Activated B cell treated with CpG ODN at 0.5 μM for 24 hours (primary cell): Measurements from ENCODE around the gene LBHD2. TPM values are rescaled to one million over a fixed set of nuclear protein-coding genes. Genes with fewer than 3 reads are reported as not detected.

Source experiments
- ATAC-seq: fragments of 200-7000 bp; cut with Tn5 transposase; one replicate; pipeline ENCODE4 v1.10.0; 2021; ENCODE audit warnings: low read depth, mild to moderate bottlenecking, moderate library complexity
- CTCF ChIA-PET: fragments of 350-600 bp; sonication (Branson Sonifier 250); formaldehyde crosslinking; loops from one replicate; lab custom pipeline; 2021; ENCODE audit warnings: antibody characterized with exemption; lab: Charles Lee
- POLR2A ChIA-PET: fragments of 350-600 bp; sonication (Branson Sonifier 250); formaldehyde crosslinking; loops from one replicate; lab custom pipeline; 2021; ENCODE audit warnings: antibody characterized with exemption; lab: Charles Lee
- DNase-seq: peaks from one replicate; pipeline ENCODE4 v3.0.0; 2022
- H3K27ac Mint-ChIP-seq: one replicate; pipeline ENCODE4 v1.8.0; 2020; ENCODE audit warnings: mixed read lengths
- H3K27me3 Mint-ChIP-seq: one replicate; pipeline ENCODE4 v1.8.0; 2021; ENCODE audit warnings: mixed read lengths
- H3K36me3 Mint-ChIP-seq: one replicate; pipeline ENCODE4 v1.8.0; 2021; ENCODE audit warnings: low read depth, mixed read lengths
- H3K4me1 Mint-ChIP-seq: one replicate; pipeline ENCODE4 v1.8.0; 2021; ENCODE audit warnings: mixed read lengths
- H3K4me3 Mint-ChIP-seq: one replicate; pipeline ENCODE4 v1.8.0; 2020; ENCODE audit warnings: mild to moderate bottlenecking, mixed read lengths
- H3K9me3 Mint-ChIP-seq: one replicate; pipeline ENCODE4 v1.8.0; 2020; ENCODE audit warnings: mixed read lengths
- intact Hi-C: fragments of 100-400 bp; cut with micrococcal nuclease; formaldehyde crosslinking; loops from one replicate; pipeline ENCODE4 v1.15.1; 2024
- total RNA-seq: library from RNA; stranded (reverse); gene quantifications from 2 replicates; pipeline ENCODE4 v1.2.3, GENCODE V29; 2022
- TF ChIP-seq, protein P1 (sequence below): fragments of 200-600 bp; IDR thresholded peaks from one replicate; pipeline ENCODE4 v1.8.0; 2022; ENCODE audit warnings: antibody characterized with exemption, mild to moderate bottlenecking

The LBHD2 gene
- total RNA-seq, 1 donor from 2014 or later: not detected

DNA sequence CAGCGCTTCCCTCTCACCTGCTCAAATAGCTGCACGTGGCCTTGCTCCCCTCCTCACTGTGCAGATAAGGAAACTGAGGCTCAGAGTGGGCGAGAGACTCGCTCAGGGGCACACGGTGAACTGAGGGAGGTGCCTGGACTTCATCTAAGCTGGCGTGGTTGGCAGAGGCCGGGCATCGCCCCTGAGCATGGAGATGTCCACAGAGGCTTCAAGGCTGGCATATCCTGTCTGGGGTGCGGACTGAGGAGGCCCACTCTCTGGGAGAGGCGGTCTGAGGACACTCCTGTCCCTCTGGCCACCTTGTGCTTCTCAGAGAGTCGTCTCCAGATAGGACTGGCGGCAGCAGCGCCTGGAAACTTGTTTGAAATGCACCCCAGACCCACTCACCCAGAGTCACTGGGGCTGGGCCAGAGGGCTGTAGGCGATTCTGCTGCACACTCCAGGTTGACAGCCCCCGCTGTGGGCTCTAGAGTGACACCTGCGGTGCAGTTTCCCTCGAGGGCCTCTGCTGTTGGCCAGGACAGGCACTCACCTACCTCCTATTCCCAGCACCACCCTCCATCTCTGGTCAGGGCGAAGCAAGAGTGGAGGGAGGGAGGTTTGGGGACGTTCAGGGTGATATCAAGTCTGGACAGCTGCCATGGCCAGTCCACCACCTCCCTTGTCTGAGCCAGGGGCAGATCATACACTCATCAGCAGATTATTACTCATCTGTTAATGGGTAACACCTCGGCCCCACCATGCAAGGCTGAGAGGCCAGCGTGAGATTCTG is 11.2 kb upstream of the LBHD2 start:
- CTCF ChIA-PET: no interaction called here
- POLR2A ChIA-PET: no interaction called here
- intact Hi-C loops: no loop called here
- Mint-ChIP-seq H3K4me1 (peaks cover 5% of the 10 kb centered on the region), H3K4me3 (no peak overlapping the region), H3K27me3 (no peaks in the 10 kb centered on the region), H3K9me3 (no peaks in the 10 kb centered on the region), H3K36me3 (no peaks in the 10 kb centered on the region), H3K27ac (no peak overlapping the region)
- no peak for ATAC-seq
- no peak for DNase-seq
- TF ChIP-seq, protein P1, sequence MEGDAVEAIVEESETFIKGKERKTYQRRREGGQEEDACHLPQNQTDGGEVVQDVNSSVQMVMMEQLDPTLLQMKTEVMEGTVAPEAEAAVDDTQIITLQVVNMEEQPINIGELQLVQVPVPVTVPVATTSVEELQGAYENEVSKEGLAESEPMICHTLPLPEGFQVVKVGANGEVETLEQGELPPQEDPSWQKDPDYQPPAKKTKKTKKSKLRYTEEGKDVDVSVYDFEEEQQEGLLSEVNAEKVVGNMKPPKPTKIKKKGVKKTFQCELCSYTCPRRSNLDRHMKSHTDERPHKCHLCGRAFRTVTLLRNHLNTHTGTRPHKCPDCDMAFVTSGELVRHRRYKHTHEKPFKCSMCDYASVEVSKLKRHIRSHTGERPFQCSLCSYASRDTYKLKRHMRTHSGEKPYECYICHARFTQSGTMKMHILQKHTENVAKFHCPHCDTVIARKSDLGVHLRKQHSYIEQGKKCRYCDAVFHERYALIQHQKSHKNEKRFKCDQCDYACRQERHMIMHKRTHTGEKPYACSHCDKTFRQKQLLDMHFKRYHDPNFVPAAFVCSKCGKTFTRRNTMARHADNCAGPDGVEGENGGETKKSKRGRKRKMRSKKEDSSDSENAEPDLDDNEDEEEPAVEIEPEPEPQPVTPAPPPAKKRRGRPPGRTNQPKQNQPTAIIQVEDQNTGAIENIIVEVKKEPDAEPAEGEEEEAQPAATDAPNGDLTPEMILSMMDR: no peak

DNA sequence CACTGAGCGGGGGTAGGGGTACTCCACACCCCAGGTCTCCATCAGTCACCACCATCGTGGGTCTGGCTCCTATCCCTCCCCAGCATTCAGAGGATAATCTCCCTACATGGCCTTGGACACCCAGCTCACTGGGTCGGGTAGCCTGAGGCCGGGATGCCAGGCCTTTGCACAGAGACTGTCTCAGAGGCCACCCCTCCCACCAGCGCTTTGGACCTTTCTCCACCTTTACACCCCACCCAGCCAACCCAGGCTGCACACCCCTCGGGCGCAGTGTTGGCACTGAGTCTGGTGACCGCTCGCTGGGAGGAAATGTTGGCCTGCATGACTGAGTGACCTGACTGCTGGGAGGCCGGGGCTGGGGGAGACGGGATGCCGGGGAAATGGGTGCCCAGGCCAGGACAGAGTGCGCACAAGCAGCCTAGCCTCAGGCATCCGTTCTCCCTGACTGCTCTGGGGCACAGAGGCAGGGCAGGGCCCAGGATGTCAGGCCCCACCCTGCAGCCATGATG is 10.6 kb upstream of the LBHD2 start:
- intact Hi-C loops: no loop called here
- TF ChIP-seq, protein P1: no peak
- ChIA-PET POLR2A (no interaction called here), CTCF (no interaction called here)
- H3K27ac Mint-ChIP-seq: no peak overlapping the region
- no peaks in the 10 kb centered on the region for H3K27me3 Mint-ChIP-seq
- ATAC-seq (no peak), DNase-seq (no peak)
- H3K4me1 Mint-ChIP-seq: peaks cover 5% of the 10 kb centered on the region
- no peaks in the 10 kb centered on the region for H3K9me3 Mint-ChIP-seq
- no peak overlapping the region for H3K4me3 Mint-ChIP-seq
- no peaks in the 10 kb centered on the region for H3K36me3 Mint-ChIP-seq

DNA sequence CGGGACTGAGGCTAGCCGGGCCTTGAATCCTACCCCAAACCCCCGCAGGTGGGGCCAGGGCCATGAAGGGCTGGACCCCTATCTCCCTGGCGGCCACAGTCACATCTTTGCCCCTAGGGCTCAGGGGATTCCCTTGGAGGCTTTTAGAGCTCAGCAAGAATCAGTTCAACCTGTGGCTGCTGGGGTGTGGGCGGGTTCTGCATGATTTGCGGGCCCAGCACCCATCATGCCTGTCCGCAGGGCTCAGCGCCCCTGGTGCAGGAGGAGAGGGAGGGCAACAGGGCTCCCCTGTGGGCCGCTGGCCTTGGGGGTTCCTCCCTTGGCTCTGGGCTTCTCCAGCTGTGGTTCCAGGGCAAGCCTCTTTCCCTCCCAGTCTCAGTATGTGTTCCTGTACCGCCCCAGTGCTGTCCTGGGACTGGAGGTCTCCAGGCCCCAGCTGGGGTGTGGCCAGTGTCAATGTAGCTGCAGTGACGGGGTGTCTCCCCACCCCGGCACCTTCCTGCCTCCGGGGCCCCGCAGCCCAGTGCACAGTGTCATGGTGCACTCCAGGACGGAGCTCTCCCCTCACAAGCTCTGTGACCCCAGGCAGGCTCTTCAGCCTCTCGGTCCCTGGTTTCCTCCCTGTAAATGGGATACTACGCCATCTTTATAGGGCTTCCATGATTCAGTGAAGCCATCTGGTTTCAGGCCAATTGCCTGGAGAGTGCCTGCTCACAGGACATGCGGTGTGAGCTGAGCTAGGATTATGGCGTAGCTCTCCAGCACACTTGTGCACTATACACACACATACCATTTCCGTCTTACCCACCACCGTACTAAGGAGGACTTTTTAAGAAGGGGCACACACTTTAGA is 9.9 kb upstream of the LBHD2 start:
- intact Hi-C loops: loop anchor here (2.0 kb wide), 1 partner anchor 17 kb away; no protein-coding TSS in a partner anchor
- POLR2A ChIA-PET: interaction anchor here (0.6 to 1.0 kb wide), 2 partner anchors 18 to 22 kb away, joined by 3 to 4 read pairs; no protein-coding TSS in a partner anchor

DNA sequence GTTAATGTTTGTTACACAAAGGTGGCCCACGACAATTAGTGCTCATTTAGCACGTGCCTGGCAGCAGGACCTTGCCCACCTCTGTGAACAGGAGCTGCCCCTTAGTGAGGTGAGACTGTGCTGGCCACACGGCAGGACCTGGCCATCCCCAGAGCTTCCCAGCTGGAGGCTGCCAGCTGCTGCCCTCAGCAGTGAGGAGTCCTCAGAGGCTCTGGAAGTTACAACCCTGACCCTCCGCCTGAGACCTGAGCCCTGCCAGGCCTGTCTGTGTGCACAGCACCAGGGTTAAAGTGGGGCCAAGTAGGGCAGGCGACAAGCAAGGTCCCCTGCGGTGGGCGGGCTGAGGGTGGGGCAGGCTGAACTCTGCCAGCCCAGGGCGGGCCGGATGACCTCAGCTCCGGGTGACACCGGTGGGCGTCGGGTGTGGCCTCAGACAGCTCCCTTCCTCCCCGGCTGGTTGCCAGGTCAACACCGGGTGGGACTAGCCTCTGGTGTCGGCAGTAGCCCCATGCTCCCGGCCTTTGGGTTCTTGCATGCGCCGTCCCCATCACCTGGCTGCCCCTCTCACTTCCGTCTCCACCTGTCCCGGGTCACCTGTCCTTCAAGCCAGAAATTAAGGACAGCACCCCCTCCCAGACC is 9.2 kb upstream of the LBHD2 start:
- no peak for ATAC-seq
- CTCF ChIA-PET: interaction anchor here (0.9 to 2.7 kb wide), 2 partner anchors 30 to 218 kb away, joined by 4 to 11 read pairs; no protein-coding TSS in a partner anchor
- intact Hi-C loops: loop anchor here (1.0 to 5.0 kb wide), 8 partner anchors 16 to 551 kb away; partner anchors contain the start of genes CDC42BPB and EIF5
- TF ChIP-seq, protein P1: no peak
- Mint-ChIP-seq H3K4me1 (peaks cover 5% of the 10 kb centered on the region), H3K4me3 (peak overlapping the region; percentile 41), H3K9me3 (no peaks in the 10 kb centered on the region), H3K36me3 (no peaks in the 10 kb centered on the region), H3K27ac (no peak overlapping the region), H3K27me3 (no peaks in the 10 kb centered on the region)
- POLR2A ChIA-PET: interaction anchor here (0.6 to 1.0 kb wide), 3 partner anchors 18 to 30 kb away, joined by 3 to 4 read pairs (median 3); no protein-coding TSS in a partner anchor
- DNase-seq: no peak

More for the DNA sequence above, 9.9 kb upstream of the LBHD2 start:
- Mint-ChIP-seq H3K36me3 (no peaks in the 10 kb centered on the region), H3K9me3 (no peaks in the 10 kb centered on the region), H3K27me3 (no peaks in the 10 kb centered on the region), H3K4me1 (peaks cover 5% of the 10 kb centered on the region), H3K27ac (no peak overlapping the region), H3K4me3 (no peak overlapping the region)
- no peak for DNase-seq
- ATAC-seq: no peak
- CTCF ChIA-PET: interaction anchor here (0.9 to 2.7 kb wide), 2 partner anchors 31 to 219 kb away, joined by 4 to 11 read pairs; no protein-coding TSS in a partner anchor
- TF ChIP-seq, protein P1: no peak
